ENCODE data around the gene ARF1. TPM values are rescaled to one million over a fixed set of nuclear protein-coding genes. Genes with fewer than 3 reads are reported as not detected.

Gene ARF1
- total and polyA plus RNA-seq, 2 experiments from 2014 or later: 250 to 609 TPM

- no peak overlapping the region for H3K4me2 ChIP-seq
- H3K4me3 ChIP-seq: no peak overlapping the region
- H3K9me2 ChIP-seq (replicated peaks; ENCODE audit: insufficient read depth): no peaks in the 10 kb centered on the region
- H3K4me1 ChIP-seq (ENCODE audit: insufficient read depth): no peaks in the 10 kb centered on the region
- H3K27me3 ChIP-seq: peaks cover 8% of the 10 kb centered on the region
- H3K27ac ChIP-seq: no peak overlapping the region
- no peaks in the 10 kb centered on the region for H3K79me2 ChIP-seq
- H2AFZ ChIP-seq: no peak overlapping the region
- H4K20me1 ChIP-seq (ENCODE audit: insufficient read depth, poor library complexity, severe bottlenecking): no peaks in the 10 kb centered on the region
- H3K9me3 ChIP-seq (ENCODE audit: low read depth): no peaks in the 10 kb centered on the region
- DNase-seq (ENCODE audit: low spot score): no peak
- H3K36me3 ChIP-seq (replicated peaks; ENCODE audit: insufficient read depth, low read depth): no peaks in the 10 kb centered on the region
- 58% methylated on average over 16 of the region's 16 CpGs for WGBS (ENCODE audit: low lambda C conversion rate, missing lambda C conversion rate)
- TF ChIP-seq CTCF (IDR thresholded peaks at IDR 0.05; ENCODE audit: poor library complexity): peak; percentile 9
- no peak for TF ChIP-seq EZH2phosphoT487 (IDR thresholded peaks at IDR 0.05; ENCODE audit: low read depth, severe bottlenecking, unreplicated experiment)
These were observed 8.5 kb upstream of the ARF1 start for GRCh38 chr1:228073857-228074545.

DNA sequence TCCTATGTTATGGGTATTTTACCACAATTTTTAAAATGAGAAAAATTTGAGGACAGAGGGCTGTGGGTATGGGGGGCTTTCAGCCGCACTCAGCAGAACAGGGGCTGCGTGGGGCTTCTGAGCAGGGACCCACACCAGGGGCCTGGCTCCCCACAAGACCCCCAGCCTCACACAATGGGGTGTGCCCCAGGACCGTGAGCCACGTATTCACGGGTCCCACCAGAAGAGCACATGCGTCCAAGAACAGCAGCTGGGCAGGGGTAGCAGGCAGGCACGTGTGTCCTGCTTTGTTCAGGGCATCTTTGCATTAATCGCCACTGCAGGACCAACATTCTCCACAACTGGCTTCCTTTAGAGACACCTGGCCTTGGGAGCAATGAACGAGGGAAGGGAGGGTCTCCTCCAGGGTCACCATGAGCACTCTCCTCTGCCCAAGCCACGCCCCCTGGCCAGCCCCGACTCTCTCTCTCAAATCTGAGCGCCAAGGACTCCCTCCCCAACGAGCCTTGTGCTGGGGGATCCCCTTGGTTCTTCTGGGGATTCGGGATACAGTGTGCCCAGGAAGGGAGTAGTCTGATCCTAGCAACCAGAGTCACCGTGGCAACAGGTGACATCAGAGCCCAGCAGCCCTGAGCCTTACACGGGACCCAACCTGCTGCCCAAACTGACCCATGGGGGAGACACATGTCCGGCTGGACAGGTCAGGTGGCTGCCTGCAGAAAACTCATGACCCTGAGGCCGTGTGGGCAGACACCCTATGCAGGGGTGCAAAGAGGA, 7.4 kb upstream of the ARF1 start:
- H3K27me3 ChIP-seq: peaks cover 8% of the 10 kb centered on the region
- H3K79me2 ChIP-seq: peaks cover 2% of the 10 kb centered on the region
- H2AFZ ChIP-seq: no peak overlapping the region
- H3K4me1 ChIP-seq (ENCODE audit: insufficient read depth): no peaks in the 10 kb centered on the region
- H4K20me1 ChIP-seq (ENCODE audit: insufficient read depth, poor library complexity, severe bottlenecking): no peaks in the 10 kb centered on the region
- no peaks in the 10 kb centered on the region for H3K9me2 ChIP-seq (replicated peaks; ENCODE audit: insufficient read depth)
- H3K27ac ChIP-seq: no peak overlapping the region
- TF ChIP-seq EZH2 (IDR thresholded peaks at IDR 0.05; ENCODE audit: borderline replicate concordance): no peak
- TF ChIP-seq CTCF (IDR thresholded peaks at IDR 0.05; ENCODE audit: poor library complexity): no peak
- TF ChIP-seq EZH2phosphoT487 (IDR thresholded peaks at IDR 0.05; ENCODE audit: low read depth, severe bottlenecking, unreplicated experiment): no peak
- no peak for DNase-seq (ENCODE audit: low spot score)
- no peaks in the 10 kb centered on the region for H3K9me3 ChIP-seq (ENCODE audit: low read depth)
- no peak overlapping the region for H3K4me3 ChIP-seq
- H3K4me2 ChIP-seq: no peak overlapping the region
- H3K36me3 ChIP-seq (replicated peaks; ENCODE audit: insufficient read depth, low read depth): no peaks in the 10 kb centered on the region
- WGBS (ENCODE audit: low lambda C conversion rate, missing lambda C conversion rate): 59% methylated on average over 18 of the region's 18 CpGs

- no peak for DNase-seq (ENCODE audit: low spot score)
- no peak overlapping the region for H3K4me2 ChIP-seq
- TF ChIP-seq CTCF (IDR thresholded peaks at IDR 0.05; ENCODE audit: poor library complexity) (no peak), EZH2 (IDR thresholded peaks at IDR 0.05; ENCODE audit: borderline replicate concordance) (no peak), EZH2phosphoT487 (IDR thresholded peaks at IDR 0.05; ENCODE audit: low read depth, severe bottlenecking, unreplicated experiment) (no peak)
- no peaks in the 10 kb centered on the region for H3K9me3 ChIP-seq (ENCODE audit: low read depth)
- H3K79me2 ChIP-seq: peaks cover 8% of the 10 kb centered on the region
- peaks cover 4% of the 10 kb centered on the region for H3K27me3 ChIP-seq
- no peak overlapping the region for H3K27ac ChIP-seq
- H4K20me1 ChIP-seq (ENCODE audit: insufficient read depth, poor library complexity, severe bottlenecking): no peaks in the 10 kb centered on the region
- no peaks in the 10 kb centered on the region for H3K9me2 ChIP-seq (replicated peaks; ENCODE audit: insufficient read depth)
- H3K4me1 ChIP-seq (ENCODE audit: insufficient read depth): no peaks in the 10 kb centered on the region
- no peak overlapping the region for H2AFZ ChIP-seq
- H3K4me3 ChIP-seq: no peak overlapping the region
- no peaks in the 10 kb centered on the region for H3K36me3 ChIP-seq (replicated peaks; ENCODE audit: insufficient read depth, low read depth)
- WGBS (ENCODE audit: low lambda C conversion rate, missing lambda C conversion rate): 87% methylated on average over 9 of the region's 9 CpGs
These were observed 6.7 kb upstream of the ARF1 start for GRCh38 chr1:228075801-228076271.
